ENCODE data around the gene UST.

GRCh38 chr6:148974351-148974750 is 227.5 kb downstream of the UST start:
- TF ChIP-seq CTCF (IDR thresholded peaks at IDR 0.05; ENCODE audit: low read depth, low read length, poor library complexity, severe bottlenecking) (no peak), EZH2phosphoT487 (IDR thresholded peaks at IDR 0.05; ENCODE audit: borderline replicate concordance, low read length) (no peak)
